NOMO-1 treated with dmso at 0.1 percent for 144 hours (cell line): Measurements from ENCODE around the gene SLC35F1.

Source experiments
- DNase-seq: peaks from one replicate; lab custom pipeline; 2025; ENCODE audit not compliant: unreplicated experiment; lab: John Stamatoyannopoulos, UW

SLC35F1 gene

DNA sequence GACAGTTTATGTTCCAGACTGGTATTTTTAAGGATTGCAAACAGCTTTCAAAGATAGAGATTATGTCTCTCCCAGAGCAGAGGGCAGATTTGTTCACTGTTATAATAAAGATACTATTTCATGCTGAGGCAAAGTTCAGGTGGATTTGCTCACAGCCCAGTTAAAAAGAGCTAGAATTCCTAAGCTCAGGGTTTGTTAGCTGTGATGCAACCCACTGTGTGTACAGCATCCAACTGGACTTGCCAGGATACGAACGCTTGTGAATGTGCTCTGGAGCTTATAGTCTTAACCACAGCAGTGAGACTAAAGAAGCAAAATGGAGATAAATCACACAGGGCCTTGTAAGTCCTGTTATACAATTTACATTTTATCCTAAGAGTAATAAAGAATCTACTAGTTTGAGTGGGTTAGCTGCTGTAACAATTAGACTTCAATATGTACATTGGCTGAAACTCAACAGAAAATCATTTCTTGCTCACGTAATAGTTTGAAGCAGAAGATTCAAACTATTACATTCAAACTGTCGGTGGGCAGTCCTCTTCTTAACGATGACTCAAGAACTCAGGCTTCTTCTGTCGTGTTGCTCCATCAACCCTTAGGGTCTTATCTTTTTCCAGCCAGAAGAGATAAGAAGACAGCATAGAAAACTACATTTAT, 437.1 kb downstream of the SLC35F1 start:
- DNase-seq = no peak

DNA sequence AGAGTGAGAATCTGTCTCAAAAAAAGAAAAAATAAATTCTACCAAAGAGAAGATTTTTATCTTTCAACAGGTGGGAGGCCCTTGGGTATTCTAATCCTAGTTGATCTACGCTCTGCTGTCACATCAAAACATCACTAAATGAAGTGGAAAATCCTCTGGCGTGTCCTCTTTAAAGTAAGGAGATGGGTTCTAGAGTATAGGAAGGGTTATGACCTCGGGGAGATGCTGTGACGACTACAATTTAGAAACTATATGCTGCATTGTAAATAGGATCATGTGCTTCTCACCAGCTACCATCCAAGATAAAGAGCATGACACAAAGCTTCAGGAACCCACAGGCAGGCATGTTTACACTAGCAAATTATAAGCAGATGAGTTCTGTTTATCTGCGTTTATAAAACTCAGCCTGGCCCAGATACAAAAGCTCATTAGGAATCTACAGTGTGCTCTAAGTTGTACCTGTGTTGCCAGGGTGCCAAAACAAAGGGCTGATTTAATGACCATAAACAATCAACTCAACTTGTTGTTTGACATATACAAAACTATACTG, 443.9 kb downstream of the SLC35F1 start:
- no peak for DNase-seq

DNA sequence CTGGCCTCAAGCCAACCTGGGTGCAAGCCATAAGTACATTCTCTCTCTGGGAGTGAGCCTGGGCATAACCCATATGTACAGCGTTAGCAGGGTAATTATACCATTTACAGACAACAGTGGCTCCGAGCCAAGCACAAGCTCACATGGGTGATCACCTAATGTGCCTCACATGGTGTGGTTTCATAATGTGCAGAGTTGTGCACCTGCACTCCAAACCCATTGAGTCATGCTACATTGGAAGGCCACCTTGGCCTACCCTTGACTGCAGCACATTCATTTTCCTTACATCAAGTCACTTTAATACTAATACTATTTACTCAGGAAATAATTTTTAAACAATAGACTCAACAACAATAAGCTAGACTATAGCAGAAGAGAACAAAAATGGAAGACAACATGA, 446.5 kb downstream of the SLC35F1 start:
- no peak for DNase-seq

DNA sequence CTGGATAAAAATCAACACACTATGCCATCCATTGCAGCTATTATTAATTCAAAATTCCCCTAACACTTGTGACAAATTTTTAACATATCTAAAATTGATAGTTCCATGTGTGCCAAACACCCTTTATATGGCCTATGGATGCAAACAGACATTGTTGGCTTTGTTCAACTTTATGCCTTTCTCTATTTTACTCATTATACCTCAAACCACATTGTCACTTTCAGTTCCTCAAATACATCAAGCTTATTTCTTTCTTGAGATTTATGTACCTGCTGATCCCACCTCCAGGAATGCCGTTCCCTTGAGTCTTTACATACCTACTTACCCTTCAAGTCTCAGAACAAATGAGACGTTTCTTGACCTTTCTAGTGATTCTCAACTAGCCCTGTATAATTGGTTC, 447.6 kb downstream of the SLC35F1 start:
- DNase-seq = no peak

DNA sequence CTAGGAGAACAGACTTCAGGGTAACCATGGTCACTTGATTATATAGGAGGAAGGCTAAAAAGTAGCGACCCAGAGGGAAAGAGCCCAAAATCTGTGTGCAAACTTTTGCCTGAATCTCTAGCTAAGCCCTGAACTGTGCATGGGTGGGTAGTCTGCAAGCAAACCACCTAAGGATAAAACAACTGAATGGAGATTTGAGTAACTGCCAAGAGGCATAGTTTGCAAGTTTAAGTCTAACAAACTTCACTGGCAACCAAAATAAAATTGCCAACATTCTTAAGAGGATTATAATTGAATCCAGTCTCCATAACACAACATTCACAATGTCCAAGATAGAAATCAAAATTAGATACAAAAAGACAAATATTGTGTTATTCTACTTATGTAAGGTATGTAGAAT, 449.0 kb downstream of the SLC35F1 start:
- no peak for DNase-seq

DNA sequence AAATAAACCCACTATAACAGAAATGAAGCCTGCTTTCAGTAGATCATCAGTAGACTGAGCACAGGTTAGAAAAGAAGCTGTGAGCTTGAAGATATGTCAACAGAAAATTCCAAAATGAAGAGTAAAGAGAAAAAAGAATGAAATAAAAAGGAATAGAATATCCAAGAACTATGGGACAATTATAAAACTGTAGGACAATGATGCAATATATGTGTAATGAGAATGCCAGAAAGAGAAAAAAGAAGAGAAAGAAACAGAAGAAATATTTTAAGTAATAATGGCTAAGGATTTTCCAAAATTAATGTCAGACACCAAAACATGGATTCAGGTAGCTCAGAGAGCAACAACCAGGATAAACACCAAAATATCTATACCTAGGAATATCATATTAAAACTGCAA, 449.6 kb downstream of the SLC35F1 start:
- no peak for DNase-seq
